ENCODE measurements around the gene TTPAL. TPM values are rescaled to one million over a fixed set of nuclear protein-coding genes. Genes with fewer than 3 reads are reported as not detected.
A peak's percentile ranks its signal among the peaks of the same experiment; 100 is the strongest.

TTPAL gene
- total RNA-seq, 4 donors from 2014 or later, result 14.2 to 27.7 (median 22.3) TPM

DNA sequence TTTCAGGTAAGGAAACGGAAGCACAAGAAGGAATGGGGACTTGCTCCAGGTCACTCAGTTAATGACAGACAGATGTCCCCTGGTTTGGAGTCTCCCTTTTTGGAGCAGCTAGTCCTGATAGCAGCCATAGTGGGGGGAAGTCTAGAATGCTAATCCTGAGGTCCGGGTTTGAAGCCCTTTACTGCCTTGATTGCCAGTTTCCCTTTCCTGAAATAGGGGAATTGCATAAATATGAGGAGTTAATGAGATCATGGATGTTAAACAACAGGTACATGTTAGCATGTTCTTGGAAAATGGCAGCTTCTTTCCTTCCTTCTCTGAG, 341 bp upstream of the TTPAL start:
- TF ChIP-seq POLR2A (IDR thresholded peaks at IDR 0.05), result no peak
- TF ChIP-seq, protein P1, sequence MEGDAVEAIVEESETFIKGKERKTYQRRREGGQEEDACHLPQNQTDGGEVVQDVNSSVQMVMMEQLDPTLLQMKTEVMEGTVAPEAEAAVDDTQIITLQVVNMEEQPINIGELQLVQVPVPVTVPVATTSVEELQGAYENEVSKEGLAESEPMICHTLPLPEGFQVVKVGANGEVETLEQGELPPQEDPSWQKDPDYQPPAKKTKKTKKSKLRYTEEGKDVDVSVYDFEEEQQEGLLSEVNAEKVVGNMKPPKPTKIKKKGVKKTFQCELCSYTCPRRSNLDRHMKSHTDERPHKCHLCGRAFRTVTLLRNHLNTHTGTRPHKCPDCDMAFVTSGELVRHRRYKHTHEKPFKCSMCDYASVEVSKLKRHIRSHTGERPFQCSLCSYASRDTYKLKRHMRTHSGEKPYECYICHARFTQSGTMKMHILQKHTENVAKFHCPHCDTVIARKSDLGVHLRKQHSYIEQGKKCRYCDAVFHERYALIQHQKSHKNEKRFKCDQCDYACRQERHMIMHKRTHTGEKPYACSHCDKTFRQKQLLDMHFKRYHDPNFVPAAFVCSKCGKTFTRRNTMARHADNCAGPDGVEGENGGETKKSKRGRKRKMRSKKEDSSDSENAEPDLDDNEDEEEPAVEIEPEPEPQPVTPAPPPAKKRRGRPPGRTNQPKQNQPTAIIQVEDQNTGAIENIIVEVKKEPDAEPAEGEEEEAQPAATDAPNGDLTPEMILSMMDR (IDR thresholded peaks at IDR 0.05), result no peak
- 16 to 28% methylated on average over 2 of the region's 2 CpGs for WGBS, 2 donors
- Histone ChIP-seq H3K27ac (peak overlapping the region in 2 of 3 donors; percentile 95 to 96), H3K4me3 (replicated peaks in 1 of 3) (peak overlapping the region in 1 of 3 donors; percentile 70), H3K9me3 (no peaks in the 10 kb centered on the region), H3K27me3 (no peaks in the 10 kb centered on the region), H3K4me1 (peaks cover 14 to 15% of the 10 kb centered on the region in 2 donors), H3K36me3 (peaks cover 0 to 3% of the 10 kb centered on the region in 2 donors)
- intact Hi-C loops (cut with DNase I), result loop anchor here (10.0 kb wide), 2 partner anchors 139 to 261 kb away; partner anchors contain the start of gene OSER1
- DNase-seq, result no peak

DNA sequence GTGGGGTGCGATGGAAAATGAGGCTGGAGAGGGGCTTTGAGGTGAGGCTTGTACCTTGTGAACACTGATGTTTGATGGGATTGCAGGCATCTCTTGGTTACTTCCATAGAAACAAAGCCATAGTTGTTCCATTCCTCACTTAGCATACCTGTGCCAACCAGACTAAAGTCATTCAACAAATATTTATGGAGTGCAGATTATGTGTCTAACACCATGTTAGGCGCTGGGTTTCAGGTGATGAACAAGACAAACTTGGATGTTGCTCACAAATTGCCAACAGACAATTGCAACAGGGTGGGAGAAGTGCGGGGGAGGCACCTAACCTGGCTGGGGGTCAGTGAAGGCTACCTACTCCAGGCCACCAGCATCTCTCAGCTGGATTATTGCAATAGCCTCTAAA, 1.5 kb downstream of the TTPAL start:
- intact Hi-C loops (cut with DNase I), result loop anchor here (10.0 kb wide), 2 partner anchors 138 to 262 kb away; partner anchors contain the start of gene OSER1
- WGBS, 2 donors, result 93 to 95% methylated on average over 3 of the region's 3 CpGs
- no peak overlapping the region for H3K4me3 ChIP-seq (replicated peaks in 1 of 3)

DNA sequence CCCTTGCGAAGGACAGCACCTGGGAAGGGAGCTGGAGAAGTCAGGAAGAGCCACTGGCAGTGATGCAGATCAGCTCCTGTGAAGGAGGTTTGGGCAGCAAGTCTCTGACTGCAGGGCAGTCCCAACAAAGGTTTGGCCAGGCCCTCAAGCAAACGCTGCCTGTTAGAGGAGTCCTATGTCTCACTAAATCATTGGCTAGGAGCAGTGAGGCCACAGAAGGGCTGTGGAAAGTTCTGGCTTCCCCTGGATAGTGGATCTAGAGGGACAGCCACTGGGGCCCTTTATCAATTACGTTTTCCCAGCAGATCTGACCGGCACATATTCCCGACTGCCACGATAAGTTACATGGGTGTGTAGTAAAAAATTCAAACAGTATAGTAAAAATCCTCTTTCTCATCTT, 2.5 kb downstream of the TTPAL start:
- H3K9me3 ChIP-seq, result no peaks in the 10 kb centered on the region
- H3K4me1 ChIP-seq, result peaks cover 14 to 15% of the 10 kb centered on the region in 2 donors
- TF ChIP-seq, protein P1 (IDR thresholded peaks at IDR 0.05), result no peak
- no peak for TF ChIP-seq POLR2A (IDR thresholded peaks at IDR 0.05)
- H3K27me3 ChIP-seq, result no peaks in the 10 kb centered on the region
- no peak for DNase-seq
- H3K36me3 ChIP-seq, result peaks cover 0 to 6% of the 10 kb centered on the region in 2 donors
- intact Hi-C loops (cut with DNase I), result loop anchor here (10.0 kb wide), 2 partner anchors 137 to 263 kb away; partner anchors contain the start of gene OSER1
- WGBS, 2 donors, result 85 to 91% methylated on average over 6 of the region's 6 CpGs
- H3K4me3 ChIP-seq (replicated peaks in 1 of 3), result no peak overlapping the region
- H3K27ac ChIP-seq, result no peak overlapping the region

More for the DNA sequence above, 1.5 kb downstream of the TTPAL start:
- Histone ChIP-seq H3K27ac (peak overlapping the region in 2 of 3 donors; percentile 95 to 96), H3K4me1 (peaks cover 14 to 15% of the 10 kb centered on the region in 2 donors), H3K27me3 (no peaks in the 10 kb centered on the region), H3K36me3 (peaks cover 0 to 6% of the 10 kb centered on the region in 2 donors), H3K9me3 (no peaks in the 10 kb centered on the region)
- DNase-seq, result no peak
- TF ChIP-seq POLR2A (IDR thresholded peaks at IDR 0.05), result no peak
- TF ChIP-seq, protein P1 (IDR thresholded peaks at IDR 0.05), result no peak

DNA sequence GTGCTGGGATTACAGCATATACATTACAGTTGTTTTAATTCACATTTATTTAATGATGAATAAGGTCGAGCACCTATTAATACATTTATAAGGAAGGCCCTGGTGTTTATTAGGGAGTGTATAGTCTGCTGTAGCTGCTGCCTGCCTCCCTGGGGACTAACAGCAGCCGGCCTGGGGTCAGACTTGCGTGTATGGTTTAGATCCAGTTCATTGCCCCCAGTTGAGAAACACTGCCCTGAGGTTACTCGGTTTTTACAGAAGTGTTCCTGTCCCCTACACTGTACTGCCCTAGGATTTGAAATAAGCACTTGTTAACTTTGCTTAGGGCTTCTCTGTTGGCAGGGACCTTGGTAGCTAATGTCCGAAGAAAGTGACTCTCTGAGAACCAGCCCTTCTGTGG, 4.0 kb downstream of the TTPAL start:
- no peak for TF ChIP-seq POLR2A (IDR thresholded peaks at IDR 0.05)
- TF ChIP-seq, protein P1 (IDR thresholded peaks at IDR 0.05), result no peak
- Histone ChIP-seq H3K4me3 (replicated peaks in 1 of 3) (no peak overlapping the region), H3K36me3 (peaks cover 0 to 11% of the 10 kb centered on the region in 2 donors), H3K27me3 (no peaks in the 10 kb centered on the region), H3K27ac (no peak overlapping the region), H3K4me1 (peaks cover 19 to 23% of the 10 kb centered on the region in 2 donors), H3K9me3 (no peaks in the 10 kb centered on the region)
- DNase-seq, result no peak
- intact Hi-C loops (cut with DNase I), result loop anchor here (10.0 kb wide), 2 partner anchors 135 to 265 kb away; partner anchors contain the start of gene OSER1
- WGBS, 2 donors, result 78 to 82% methylated on average over 5 of the region's 5 CpGs

DNA sequence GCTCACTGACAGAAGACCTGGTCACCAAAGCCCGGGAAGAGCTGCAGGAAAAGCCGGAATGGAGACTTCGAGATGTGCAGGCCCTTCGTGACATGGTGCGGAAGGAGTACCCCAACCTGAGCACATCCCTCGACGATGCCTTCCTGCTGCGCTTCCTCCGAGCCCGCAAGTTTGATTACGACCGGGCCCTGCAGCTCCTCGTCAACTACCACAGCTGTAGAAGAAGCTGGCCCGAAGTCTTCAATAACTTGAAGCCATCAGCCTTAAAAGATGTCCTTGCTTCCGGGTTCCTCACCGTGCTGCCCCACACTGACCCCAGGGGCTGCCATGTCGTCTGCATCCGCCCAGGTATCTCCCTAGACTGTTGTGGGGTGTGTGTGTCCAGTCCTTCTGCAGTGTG, 4.4 kb downstream of the TTPAL start:
- no peak for TF ChIP-seq POLR2A (IDR thresholded peaks at IDR 0.05)
- TF ChIP-seq, protein P1 (IDR thresholded peaks at IDR 0.05), result no peak
- H3K27me3 ChIP-seq, result no peaks in the 10 kb centered on the region
- peaks cover 21 to 26% of the 10 kb centered on the region in 2 donors for H3K4me1 ChIP-seq
- no peak for DNase-seq
- H3K4me3 ChIP-seq (replicated peaks in 1 of 3), result no peak overlapping the region
- no peak overlapping the region for H3K27ac ChIP-seq
- 95 to 96% methylated on average over 18 of the region's 18 CpGs for WGBS, 2 donors
- intact Hi-C loops (cut with DNase I), result no loop called here
- H3K36me3 ChIP-seq, result peaks cover 0 to 11% of the 10 kb centered on the region in 2 donors
- no peaks in the 10 kb centered on the region for H3K9me3 ChIP-seq
